ENCODE data around the gene NUCKS1. TPM values are rescaled to one million over a fixed set of nuclear protein-coding genes. Genes with fewer than 3 reads are reported as not detected.

Gene NUCKS1
- total and polyA plus RNA-seq, 2 of the 13 experiments (the other 11 are each of a cell fraction or from before 2014, with no cell fraction given): 35.5 to 117 TPM

GRCh38 chr1:205703072-205703471, 46.9 kb downstream of the NUCKS1 start (continued):
- TF ChIP-seq, protein P1, sequence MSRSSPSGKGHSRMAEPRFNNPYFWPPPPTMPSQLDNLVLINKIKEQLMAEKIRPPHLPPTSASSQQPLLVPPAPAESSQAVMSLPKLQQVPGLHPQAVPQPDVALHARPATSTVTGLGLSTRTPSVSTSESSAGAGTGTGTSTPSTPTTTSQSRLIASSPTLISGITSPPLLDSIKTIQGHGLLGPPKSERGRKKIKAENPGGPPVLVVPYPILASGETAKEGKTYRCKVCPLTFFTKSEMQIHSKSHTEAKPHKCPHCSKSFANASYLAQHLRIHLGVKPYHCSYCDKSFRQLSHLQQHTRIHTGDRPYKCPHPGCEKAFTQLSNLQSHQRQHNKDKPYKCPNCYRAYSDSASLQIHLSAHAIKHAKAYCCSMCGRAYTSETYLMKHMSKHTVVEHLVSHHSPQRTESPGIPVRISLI (CRISPR knock-in tag; IDR thresholded peaks at IDR 0.05; ENCODE audit: borderline replicate concordance): peak; percentile 85; the same call in 1 of the 2 replicates
- TF ChIP-seq SYNCRIP (IDR thresholded peaks at IDR 0.05; ENCODE audit: insufficient read depth, low read depth, low read length): no peak
- TF ChIP-seq NFE2L2 (IDR thresholded peaks at IDR 0.05; ENCODE audit: low read length): no peak
- peak; percentile 55; the same call in 1 of the 2 replicates for TF ChIP-seq NCOA2 (CRISPR knock-in tag; IDR thresholded peaks at IDR 0.05)
- no peak for TF ChIP-seq ZNF333 (CRISPR knock-in tag; IDR thresholded peaks at IDR 0.05; ENCODE audit: borderline replicate concordance)
- TF ChIP-seq ZNF224 (CRISPR knock-in tag; IDR thresholded peaks at IDR 0.05): no peak
- TF ChIP-seq, protein P2, sequence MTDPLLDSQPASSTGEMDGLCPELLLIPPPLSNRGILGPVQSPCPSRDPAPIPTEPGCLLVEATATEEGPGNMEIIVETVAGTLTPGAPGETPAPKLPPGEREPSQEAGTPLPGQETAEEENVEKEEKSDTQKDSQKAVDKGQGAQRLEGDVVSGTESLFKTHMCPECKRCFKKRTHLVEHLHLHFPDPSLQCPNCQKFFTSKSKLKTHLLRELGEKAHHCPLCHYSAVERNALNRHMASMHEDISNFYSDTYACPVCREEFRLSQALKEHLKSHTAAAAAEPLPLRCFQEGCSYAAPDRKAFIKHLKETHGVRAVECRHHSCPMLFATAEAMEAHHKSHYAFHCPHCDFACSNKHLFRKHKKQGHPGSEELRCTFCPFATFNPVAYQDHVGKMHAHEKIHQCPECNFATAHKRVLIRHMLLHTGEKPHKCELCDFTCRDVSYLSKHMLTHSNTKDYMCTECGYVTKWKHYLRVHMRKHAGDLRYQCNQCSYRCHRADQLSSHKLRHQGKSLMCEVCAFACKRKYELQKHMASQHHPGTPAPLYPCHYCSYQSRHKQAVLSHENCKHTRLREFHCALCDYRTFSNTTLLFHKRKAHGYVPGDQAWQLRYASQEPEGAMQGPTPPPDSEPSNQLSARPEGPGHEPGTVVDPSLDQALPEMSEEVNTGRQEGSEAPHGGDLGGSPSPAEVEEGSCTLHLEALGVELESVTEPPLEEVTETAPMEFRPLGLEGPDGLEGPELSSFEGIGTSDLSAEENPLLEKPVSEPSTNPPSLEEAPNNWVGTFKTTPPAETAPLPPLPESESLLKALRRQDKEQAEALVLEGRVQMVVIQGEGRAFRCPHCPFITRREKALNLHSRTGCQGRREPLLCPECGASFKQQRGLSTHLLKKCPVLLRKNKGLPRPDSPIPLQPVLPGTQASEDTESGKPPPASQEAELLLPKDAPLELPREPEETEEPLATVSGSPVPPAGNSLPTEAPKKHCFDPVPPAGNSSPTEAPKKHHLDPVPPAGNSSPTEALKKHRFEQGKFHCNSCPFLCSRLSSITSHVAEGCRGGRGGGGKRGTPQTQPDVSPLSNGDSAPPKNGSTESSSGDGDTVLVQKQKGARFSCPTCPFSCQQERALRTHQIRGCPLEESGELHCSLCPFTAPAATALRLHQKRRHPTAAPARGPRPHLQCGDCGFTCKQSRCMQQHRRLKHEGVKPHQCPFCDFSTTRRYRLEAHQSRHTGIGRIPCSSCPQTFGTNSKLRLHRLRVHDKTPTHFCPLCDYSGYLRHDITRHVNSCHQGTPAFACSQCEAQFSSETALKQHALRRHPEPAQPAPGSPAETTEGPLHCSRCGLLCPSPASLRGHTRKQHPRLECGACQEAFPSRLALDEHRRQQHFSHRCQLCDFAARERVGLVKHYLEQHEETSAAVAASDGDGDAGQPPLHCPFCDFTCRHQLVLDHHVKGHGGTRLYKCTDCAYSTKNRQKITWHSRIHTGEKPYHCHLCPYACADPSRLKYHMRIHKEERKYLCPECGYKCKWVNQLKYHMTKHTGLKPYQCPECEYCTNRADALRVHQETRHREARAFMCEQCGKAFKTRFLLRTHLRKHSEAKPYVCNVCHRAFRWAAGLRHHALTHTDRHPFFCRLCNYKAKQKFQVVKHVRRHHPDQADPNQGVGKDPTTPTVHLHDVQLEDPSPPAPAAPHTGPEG (CRISPR knock-in tag; IDR thresholded peaks at IDR 0.05): no peak
- TF ChIP-seq NFKB2 (CRISPR knock-in tag; IDR thresholded peaks at IDR 0.05; ENCODE audit: borderline replicate concordance): no peak
- TF ChIP-seq ZBTB14 (CRISPR knock-in tag; IDR thresholded peaks at IDR 0.05): no peak
- 0 out of 2 replicates have a peak, but pooled peaks have one; percentile 15 for TF ChIP-seq BCL6 (CRISPR knock-in tag; IDR thresholded peaks at IDR 0.05)
- no peak for TF ChIP-seq ZNF205 (CRISPR knock-in tag; IDR thresholded peaks at IDR 0.05)
- TF ChIP-seq POLR2AphosphoS2 (IDR thresholded peaks at IDR 0.05; ENCODE audit: low read depth, low read length): no peak
- TF ChIP-seq, protein P3, sequence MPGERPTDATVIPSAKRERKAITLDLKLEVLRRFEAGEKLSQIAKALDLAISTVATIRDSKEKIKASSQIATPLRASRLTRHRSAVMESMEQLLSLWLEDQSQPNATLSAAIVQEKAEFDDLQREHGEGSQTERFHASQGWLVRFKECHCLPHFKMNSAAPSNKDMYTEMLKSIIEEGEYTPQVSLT (CRISPR knock-in tag; IDR thresholded peaks at IDR 0.05; ENCODE audit: borderline replicate concordance, low read depth): no peak
- TF ChIP-seq ZNF335 (CRISPR knock-in tag; IDR thresholded peaks at IDR 0.05): no peak
- no peak for TF ChIP-seq AHR (CRISPR knock-in tag; IDR thresholded peaks at IDR 0.05)
- no peak for TF ChIP-seq GLMP (CRISPR knock-in tag; IDR thresholded peaks at IDR 0.05; ENCODE audit: borderline replicate concordance)
- TF ChIP-seq ZNF282 (IDR thresholded peaks at IDR 0.05; ENCODE audit: partially characterized antibody): no peak
- TF ChIP-seq, protein P4, sequence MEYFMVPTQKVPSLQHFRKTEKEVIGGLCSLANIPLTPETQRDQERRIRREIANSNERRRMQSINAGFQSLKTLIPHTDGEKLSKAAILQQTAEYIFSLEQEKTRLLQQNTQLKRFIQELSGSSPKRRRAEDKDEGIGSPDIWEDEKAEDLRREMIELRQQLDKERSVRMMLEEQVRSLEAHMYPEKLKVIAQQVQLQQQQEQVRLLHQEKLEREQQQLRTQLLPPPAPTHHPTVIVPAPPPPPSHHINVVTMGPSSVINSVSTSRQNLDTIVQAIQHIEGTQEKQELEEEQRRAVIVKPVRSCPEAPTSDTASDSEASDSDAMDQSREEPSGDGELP (IDR thresholded peaks at IDR 0.05; ENCODE audit: borderline replicate concordance, low read depth): no peak

All from HepG2 (cell line).